ENCODE data around the gene CACNA2D4.

DNA sequence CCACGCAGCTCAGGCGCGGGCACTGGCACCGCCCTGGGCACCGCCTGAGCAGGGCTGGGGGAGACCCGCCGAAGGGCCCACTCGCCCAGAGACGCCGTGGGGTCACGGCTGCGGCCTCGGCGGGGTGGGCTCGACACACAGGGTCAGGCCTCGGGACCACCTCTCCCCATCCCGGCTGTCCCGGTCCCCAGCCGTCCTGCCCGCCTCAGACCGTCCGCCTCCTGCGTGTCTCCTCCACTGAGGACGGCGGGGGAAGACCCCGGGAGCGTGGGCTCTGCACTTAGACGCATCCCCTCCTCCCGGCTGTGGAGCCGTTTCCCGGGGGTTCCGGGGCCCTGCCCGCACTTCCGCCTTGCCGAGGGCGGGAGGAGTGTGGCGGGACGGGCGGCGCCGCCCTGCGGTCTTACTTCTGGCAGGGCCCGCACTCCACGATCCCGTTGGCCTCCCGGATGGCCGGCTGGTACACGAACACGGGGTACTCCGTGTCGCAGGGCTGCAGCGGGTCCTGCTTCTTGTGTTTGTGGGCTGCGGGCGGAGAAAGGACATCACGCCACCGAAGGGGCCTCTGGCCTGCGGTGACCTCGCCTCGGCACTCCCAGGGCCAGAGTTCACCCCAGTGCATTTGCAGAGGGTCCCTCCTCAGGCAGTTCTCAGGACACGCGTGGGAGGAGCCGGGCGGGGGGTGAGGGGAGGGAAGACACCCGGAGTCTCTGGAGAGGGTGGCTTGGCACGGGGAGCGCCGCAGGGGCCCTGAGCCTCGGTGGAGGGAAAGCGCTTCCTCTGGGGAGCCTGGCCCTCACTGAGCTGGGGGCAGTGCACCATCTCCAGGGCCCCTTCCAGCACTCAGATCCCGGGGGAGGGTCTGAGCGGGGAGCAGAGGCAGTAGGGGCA, 121.2 kb downstream of the CACNA2D4 start:
- TF ChIP-seq, protein P1, sequence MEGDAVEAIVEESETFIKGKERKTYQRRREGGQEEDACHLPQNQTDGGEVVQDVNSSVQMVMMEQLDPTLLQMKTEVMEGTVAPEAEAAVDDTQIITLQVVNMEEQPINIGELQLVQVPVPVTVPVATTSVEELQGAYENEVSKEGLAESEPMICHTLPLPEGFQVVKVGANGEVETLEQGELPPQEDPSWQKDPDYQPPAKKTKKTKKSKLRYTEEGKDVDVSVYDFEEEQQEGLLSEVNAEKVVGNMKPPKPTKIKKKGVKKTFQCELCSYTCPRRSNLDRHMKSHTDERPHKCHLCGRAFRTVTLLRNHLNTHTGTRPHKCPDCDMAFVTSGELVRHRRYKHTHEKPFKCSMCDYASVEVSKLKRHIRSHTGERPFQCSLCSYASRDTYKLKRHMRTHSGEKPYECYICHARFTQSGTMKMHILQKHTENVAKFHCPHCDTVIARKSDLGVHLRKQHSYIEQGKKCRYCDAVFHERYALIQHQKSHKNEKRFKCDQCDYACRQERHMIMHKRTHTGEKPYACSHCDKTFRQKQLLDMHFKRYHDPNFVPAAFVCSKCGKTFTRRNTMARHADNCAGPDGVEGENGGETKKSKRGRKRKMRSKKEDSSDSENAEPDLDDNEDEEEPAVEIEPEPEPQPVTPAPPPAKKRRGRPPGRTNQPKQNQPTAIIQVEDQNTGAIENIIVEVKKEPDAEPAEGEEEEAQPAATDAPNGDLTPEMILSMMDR (conservative IDR thresholded peaks at IDR 0.05) = no peak
- TF ChIP-seq ZFX (IDR thresholded peaks at IDR 0.05) = no peak
